HL-60 (cell line): ENCODE measurements around the gene AEN.

Source experiments
- DNase-seq, 2 experiments: peaks; one replicate each; pipeline ENCODE4 v3.0.0-alpha.2; 2010 to 2020; ENCODE audit warnings: low read depth in 1 of 2, low spot score in 1 of 2
- H3K27ac ChIP-seq: fragments of 250-450 bp; sonication (Bioruptor Pico); replicated peaks from 2 replicates; pipeline ENCODE4 v1.5.1; 2020; ENCODE audit warnings: mild to moderate bottlenecking, moderate library complexity
- H3K27me3 ChIP-seq: fragments of 250-450 bp; sonication (Bioruptor Pico); 2 replicates; pipeline ENCODE4 v1.5.1; 2021; ENCODE audit warnings: mild to moderate bottlenecking, moderate library complexity; ENCODE audit not compliant: insufficient read depth, poor library complexity, severe bottlenecking
- H3K4me3 ChIP-seq: replicated peaks from 2 replicates; pipeline ENCODE4 v1.5.1; 2011; ENCODE audit warnings: mild to moderate bottlenecking, control low read depth, low read length; ENCODE audit not compliant: insufficient read depth
- GABPA ChIP-seq: IDR thresholded peaks from 2 replicates; pipeline ENCODE4 v1.6.1; 2012; ENCODE audit warnings: low read depth
- POLR2AphosphoS5 ChIP-seq: IDR thresholded peaks from 2 replicates; pipeline ENCODE4 v1.6.1; 2012; ENCODE audit warnings: low read depth
- SPI1 ChIP-seq: IDR thresholded peaks from 2 replicates; pipeline ENCODE4 v1.6.1; 2012; ENCODE audit warnings: low read depth, mild to moderate bottlenecking, borderline replicate concordance
- TF ChIP-seq, protein P1 (sequence below): IDR thresholded peaks from 2 replicates; pipeline ENCODE4 v1.6.1; 2012; ENCODE audit warnings: low read depth; ENCODE audit not compliant: insufficient replicate concordance
- TF ChIP-seq, protein P2 (sequence below): IDR thresholded peaks from one replicate; pipeline ENCODE4 v1.5.1; 2011; ENCODE audit warnings: low read length, control low read depth, inconsistent platforms; ENCODE audit not compliant: insufficient read depth

Gene AEN

DNA sequence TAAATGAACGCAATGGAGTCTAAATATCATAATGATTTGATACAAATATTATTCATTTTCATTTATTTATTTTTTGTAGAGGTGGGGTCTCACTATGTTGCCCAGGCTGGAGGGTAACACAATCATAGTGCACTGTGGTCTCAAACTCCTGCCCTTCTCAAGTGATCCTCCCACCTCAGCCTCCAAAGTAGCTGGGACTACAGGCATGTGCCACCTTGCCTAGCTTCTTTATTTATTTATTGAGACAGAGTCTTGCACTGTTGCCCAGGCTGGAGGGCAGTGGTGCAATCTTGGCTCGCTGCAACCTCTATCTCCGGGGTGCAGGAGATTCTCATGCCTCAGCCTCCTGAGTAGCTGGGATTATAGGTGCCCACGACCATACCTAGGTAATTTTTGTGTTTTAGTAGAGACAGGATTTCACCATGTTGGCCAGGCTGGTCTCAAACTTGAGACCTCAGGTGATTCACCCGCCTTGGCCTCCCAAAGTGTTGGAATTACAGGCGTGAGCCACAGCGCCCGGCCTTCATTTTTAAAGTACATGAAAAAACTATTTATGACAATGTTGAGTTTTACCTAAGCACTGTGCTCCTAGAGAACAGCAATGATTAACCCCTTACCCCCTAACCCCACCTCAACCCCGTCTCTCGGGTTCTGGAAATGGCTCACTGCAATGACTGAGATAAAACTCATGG lies 4.0 kb upstream of the AEN start:
- TF ChIP-seq SPI1 (no peak), GABPA (no peak), POLR2AphosphoS5 (no peak)
- TF ChIP-seq, protein P1, sequence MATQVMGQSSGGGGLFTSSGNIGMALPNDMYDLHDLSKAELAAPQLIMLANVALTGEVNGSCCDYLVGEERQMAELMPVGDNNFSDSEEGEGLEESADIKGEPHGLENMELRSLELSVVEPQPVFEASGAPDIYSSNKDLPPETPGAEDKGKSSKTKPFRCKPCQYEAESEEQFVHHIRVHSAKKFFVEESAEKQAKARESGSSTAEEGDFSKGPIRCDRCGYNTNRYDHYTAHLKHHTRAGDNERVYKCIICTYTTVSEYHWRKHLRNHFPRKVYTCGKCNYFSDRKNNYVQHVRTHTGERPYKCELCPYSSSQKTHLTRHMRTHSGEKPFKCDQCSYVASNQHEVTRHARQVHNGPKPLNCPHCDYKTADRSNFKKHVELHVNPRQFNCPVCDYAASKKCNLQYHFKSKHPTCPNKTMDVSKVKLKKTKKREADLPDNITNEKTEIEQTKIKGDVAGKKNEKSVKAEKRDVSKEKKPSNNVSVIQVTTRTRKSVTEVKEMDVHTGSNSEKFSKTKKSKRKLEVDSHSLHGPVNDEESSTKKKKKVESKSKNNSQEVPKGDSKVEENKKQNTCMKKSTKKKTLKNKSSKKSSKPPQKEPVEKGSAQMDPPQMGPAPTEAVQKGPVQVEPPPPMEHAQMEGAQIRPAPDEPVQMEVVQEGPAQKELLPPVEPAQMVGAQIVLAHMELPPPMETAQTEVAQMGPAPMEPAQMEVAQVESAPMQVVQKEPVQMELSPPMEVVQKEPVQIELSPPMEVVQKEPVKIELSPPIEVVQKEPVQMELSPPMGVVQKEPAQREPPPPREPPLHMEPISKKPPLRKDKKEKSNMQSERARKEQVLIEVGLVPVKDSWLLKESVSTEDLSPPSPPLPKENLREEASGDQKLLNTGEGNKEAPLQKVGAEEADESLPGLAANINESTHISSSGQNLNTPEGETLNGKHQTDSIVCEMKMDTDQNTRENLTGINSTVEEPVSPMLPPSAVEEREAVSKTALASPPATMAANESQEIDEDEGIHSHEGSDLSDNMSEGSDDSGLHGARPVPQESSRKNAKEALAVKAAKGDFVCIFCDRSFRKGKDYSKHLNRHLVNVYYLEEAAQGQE = no peak
- TF ChIP-seq, protein P2, sequence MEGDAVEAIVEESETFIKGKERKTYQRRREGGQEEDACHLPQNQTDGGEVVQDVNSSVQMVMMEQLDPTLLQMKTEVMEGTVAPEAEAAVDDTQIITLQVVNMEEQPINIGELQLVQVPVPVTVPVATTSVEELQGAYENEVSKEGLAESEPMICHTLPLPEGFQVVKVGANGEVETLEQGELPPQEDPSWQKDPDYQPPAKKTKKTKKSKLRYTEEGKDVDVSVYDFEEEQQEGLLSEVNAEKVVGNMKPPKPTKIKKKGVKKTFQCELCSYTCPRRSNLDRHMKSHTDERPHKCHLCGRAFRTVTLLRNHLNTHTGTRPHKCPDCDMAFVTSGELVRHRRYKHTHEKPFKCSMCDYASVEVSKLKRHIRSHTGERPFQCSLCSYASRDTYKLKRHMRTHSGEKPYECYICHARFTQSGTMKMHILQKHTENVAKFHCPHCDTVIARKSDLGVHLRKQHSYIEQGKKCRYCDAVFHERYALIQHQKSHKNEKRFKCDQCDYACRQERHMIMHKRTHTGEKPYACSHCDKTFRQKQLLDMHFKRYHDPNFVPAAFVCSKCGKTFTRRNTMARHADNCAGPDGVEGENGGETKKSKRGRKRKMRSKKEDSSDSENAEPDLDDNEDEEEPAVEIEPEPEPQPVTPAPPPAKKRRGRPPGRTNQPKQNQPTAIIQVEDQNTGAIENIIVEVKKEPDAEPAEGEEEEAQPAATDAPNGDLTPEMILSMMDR = no peak
- Histone ChIP-seq H3K4me3 (no peak overlapping the region), H3K27me3 (no peaks in the 10 kb centered on the region), H3K27ac (no peak overlapping the region)
- no peak for DNase-seq

DNA sequence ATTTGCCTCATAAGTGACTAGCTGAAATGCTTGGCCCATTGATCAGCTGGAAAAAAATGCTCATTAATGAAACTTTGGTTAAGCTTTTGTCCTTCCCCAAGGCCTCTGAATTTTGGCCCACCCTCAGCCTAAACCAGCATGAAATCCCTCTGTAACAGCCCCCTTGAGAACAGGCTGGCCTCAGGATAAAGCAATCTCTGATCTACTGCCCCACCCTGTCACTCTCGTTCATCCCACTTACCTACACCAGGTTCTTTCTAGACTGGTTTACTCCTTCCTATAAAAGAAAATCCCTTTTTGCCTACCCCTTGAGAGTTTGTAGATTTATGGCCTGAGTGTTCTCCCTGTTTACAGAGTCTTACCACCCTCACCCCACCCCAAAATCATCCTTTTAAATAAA lies 3.4 kb upstream of the AEN start:
- DNase-seq = no peak
- H3K4me3 ChIP-seq = no peak overlapping the region
- TF ChIP-seq SPI1 (no peak), GABPA (no peak), POLR2AphosphoS5 (no peak)
- TF ChIP-seq, protein P1 = no peak
- TF ChIP-seq, protein P2 = no peak

DNA sequence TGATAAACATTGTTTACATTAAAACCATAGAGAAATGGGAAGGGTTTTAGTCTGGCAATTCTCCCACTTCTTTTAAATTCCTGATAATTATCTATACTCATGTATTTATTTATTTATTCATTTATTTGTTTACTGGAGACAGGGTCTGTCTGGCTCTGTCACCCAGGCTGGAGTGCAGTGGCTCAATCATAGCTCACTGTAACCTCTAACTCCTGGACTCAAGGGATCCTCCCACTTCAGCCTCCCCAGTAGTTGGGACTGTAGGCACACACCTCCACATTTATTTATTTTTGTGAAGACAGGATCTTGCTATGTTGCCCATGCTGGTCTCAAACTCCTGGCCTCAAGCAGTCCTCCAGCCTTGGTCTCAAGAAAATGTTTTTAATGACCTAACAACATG lies 2.5 kb upstream of the AEN start:
- H3K27ac ChIP-seq = no peak overlapping the region
- no peak for TF ChIP-seq GABPA
- TF ChIP-seq, protein P1 = no peak
- TF ChIP-seq, protein P2 = no peak
- TF ChIP-seq SPI1 = no peak
- TF ChIP-seq POLR2AphosphoS5 = no peak
- DNase-seq = no peak

More for the DNA sequence above, 3.4 kb upstream of the AEN start:
- H3K27me3 ChIP-seq = no peaks in the 10 kb centered on the region
- no peak overlapping the region for H3K27ac ChIP-seq

More for the DNA sequence above, 2.5 kb upstream of the AEN start:
- Histone ChIP-seq H3K27me3 (no peaks in the 10 kb centered on the region), H3K4me3 (no peak overlapping the region)
